Ectodermal cell (in vitro differentiated cells): ENCODE results near the gene POLA2.
A peak's percentile ranks its signal among the peaks of the same experiment; 100 is the strongest.

Experiments
- H3K27ac ChIP-seq: 2 replicates; pipeline ENCODE4 v1.7.0; 2013; ENCODE audit warnings: mild to moderate bottlenecking, low read depth, low read length; ENCODE audit not compliant: insufficient read depth, poor library complexity, severe bottlenecking
- H3K27me3 ChIP-seq: 2 replicates; pipeline ENCODE4 v1.7.0; 2013; ENCODE audit warnings: mild to moderate bottlenecking, low read length; ENCODE audit not compliant: insufficient read depth, control insufficient read depth, poor library complexity, severe bottlenecking
- H3K36me3 ChIP-seq: one replicate; pipeline ENCODE4 v1.7.0; 2013; ENCODE audit warnings: low read length; ENCODE audit not compliant: control insufficient read depth, insufficient read depth
- H3K4me1 ChIP-seq: one replicate; pipeline ENCODE4 v1.7.0; 2013; ENCODE audit warnings: low read length; ENCODE audit not compliant: control insufficient read depth, insufficient read depth
- H3K4me3 ChIP-seq: 2 replicates; pipeline ENCODE4 v1.7.0; 2013; ENCODE audit warnings: low read depth, low read length, control low read depth; ENCODE audit not compliant: insufficient read depth
- H3K9me3 ChIP-seq: 2 replicates; pipeline ENCODE4 v1.7.0; 2013; ENCODE audit warnings: mild to moderate bottlenecking, low read length, moderate library complexity; ENCODE audit not compliant: control insufficient read depth
- WGBS, 2 experiments: methylation state at CpG; one replicate each; pipeline ENCODE4 v1.1.7; 2013; ENCODE audit warnings: missing lambda C conversion rate in 2 of 2; 5-methylcytosine and 5-hydroxymethylcytosine counted together

POLA2 gene

GRCh38 chr11:65295571-65296341 is 34.0 kb downstream of the POLA2 start:
- no peak overlapping the region for H3K27ac ChIP-seq
- 92 to 93% methylated on average over 11 of the region's 11 CpGs for WGBS, 2 experiments
- no peaks in the 10 kb centered on the region for H3K27me3 ChIP-seq
- H3K9me3 ChIP-seq: no peaks in the 10 kb centered on the region
- H3K36me3 ChIP-seq: peaks cover 54% of the 10 kb centered on the region
- peaks cover 9% of the 10 kb centered on the region for H3K4me1 ChIP-seq
- H3K4me3 ChIP-seq: no peak overlapping the region

DNA sequence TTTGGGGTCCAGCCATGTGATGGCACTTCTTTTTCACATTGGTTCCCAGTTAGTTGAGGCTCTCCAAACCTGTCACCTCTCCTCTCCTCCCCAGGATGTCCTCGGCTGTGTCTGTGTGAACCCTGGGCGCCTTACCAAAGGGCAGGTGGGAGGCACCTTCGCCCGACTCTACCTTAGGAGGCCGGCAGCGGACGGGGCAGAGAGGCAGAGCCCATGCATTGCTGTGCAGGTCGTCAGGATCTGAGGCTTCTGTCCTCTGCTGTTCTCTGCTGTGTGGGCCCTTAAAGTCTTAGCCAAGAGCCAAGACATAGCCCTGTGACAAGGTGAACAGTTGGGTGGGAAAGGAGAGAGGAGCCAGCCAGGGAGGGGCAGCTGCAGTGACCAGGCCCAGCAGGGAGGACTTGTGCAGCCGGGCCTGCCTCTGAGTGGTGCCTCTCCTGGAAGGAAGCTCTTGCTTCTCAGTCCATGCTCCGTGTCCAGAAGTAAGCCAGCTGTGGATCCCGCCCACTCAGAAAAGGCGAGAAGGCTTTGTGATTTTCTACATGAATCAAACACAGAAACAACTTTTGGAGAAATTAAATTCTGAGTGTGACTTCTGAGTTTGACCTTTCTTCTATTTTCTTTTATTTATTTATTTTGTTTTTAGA is 35.4 kb downstream of the POLA2 start:
- Histone ChIP-seq H3K27ac (no peak overlapping the region), H3K9me3 (no peaks in the 10 kb centered on the region), H3K27me3 (no peaks in the 10 kb centered on the region), H3K4me1 (peaks cover 23% of the 10 kb centered on the region), H3K4me3 (no peak overlapping the region), H3K36me3 (peaks cover 44% of the 10 kb centered on the region)
- 91 to 94% methylated on average over 12 of the region's 12 CpGs for WGBS, 2 experiments

DNA sequence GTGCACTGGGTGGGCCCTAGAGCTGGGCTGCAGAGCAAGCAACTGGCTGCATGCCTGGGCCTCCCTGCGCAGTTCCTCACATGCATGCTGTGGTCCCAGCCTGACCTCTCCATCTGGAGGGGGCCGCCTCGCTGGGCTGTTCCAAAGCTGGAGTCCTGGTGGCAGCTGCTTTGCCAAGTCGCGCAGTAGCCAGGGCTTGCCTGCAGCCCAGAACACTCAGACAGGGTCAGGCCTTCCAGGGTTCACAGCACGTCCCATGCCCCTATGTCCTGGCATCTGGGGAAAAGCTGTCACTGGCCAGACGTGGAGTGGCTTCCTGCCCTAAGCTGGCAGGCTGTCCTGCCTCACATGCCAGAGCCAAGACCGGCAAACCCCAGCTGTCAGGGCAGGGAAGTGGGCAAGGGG is 36.4 kb downstream of the POLA2 start:
- Histone ChIP-seq H3K4me1 (peaks cover 27% of the 10 kb centered on the region), H3K27me3 (no peaks in the 10 kb centered on the region), H3K36me3 (peaks cover 44% of the 10 kb centered on the region), H3K27ac (peak overlapping the region; percentile 60), H3K9me3 (no peaks in the 10 kb centered on the region), H3K4me3 (no peak overlapping the region)
- 94 to 96% methylated on average over 8 of the region's 8 CpGs for WGBS, 2 experiments

- Histone ChIP-seq H3K27ac (peak overlapping the region; percentile 60), H3K9me3 (no peaks in the 10 kb centered on the region), H3K4me3 (no peak overlapping the region), H3K27me3 (no peaks in the 10 kb centered on the region), H3K4me1 (peaks cover 27% of the 10 kb centered on the region), H3K36me3 (peaks cover 44% of the 10 kb centered on the region)
- 82 to 87% methylated on average over 12 of the region's 12 CpGs for WGBS, 2 experiments
Observed at GRCh38 chr11:65298655-65299179, 37.0 kb downstream of the POLA2 start.

DNA sequence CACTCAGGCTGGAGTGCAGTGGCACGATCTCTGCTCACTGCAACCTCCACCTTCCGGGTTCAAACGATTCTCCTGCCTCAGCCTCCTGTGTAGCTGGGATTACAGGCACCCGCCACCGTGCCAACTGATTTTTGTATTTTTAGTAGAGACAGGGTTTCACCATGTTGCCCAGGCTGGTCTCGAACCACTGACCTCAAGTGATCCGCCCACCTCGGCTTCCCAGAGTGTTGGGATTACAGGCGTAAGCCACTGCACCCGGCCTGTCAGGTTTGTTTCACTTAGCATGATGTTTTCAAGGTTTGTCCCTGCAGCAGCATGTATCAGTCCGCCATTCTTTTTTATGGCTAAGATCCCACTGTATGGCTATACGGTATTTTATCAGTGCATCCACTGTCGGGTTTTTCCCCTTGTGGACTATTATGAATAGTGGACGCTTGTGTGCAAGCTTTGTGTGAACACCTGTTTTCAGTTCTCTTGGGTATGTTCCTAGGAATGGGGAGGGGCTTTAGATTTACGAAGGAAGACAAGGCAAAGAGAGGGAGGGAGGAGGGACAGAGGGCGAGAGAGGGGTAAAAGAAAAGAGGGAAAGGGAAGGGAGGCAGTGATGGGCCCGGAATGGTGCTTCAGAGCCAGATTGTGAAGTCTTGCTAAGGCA is 39.0 kb downstream of the POLA2 start:
- no peak overlapping the region for H3K27ac ChIP-seq
- peaks cover 25% of the 10 kb centered on the region for H3K36me3 ChIP-seq
- H3K4me1 ChIP-seq: peaks cover 27% of the 10 kb centered on the region

DNA sequence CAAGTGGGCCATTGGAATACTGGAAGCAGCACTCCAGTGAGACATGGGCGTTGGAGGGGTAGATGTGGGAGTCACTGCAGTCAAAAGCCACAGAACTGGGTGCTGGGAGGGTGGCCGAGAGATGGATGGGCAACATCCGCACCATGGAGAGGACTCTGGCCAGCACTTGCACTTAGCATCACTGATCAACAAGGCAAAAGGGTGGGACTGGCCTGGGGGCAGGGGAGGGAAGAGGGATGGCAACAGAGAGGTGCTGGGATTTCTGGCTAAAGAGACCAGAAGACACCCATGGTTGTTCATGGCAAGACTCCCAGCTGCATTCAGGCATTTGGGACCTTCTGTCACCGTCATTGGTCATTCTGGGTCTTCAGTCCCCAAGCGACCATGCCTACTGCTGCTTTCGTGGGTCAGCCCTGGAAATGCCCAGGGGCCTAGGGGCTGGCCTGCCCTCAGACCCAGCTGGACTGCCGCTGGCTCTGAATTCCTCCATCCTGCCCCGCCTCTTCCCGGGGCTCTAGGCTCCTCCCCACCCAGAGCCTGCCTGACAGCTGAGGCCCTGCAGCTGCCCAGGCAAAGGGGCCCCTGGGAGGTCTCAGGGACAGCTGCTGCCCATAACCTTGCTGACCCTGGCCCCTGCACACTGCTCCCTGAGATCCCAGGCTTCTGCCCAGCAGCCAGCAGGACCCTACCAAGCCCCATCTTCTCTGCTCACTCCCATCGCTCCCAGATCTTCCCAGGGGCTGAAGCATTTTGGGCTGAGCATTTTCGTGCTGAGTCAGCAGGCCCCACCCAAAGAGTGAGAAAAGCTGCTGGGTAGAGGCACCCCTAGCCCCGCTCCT is 39.9 kb downstream of the POLA2 start:
- Histone ChIP-seq H3K27ac (peak overlapping the region; percentile 52), H3K9me3 (no peaks in the 10 kb centered on the region), H3K4me1 (peaks cover 27% of the 10 kb centered on the region), H3K27me3 (no peaks in the 10 kb centered on the region), H3K4me3 (no peak overlapping the region), H3K36me3 (peaks cover 16% of the 10 kb centered on the region)
- WGBS, 2 experiments: 48 to 50% methylated on average over 12 of the region's 12 CpGs

More for the DNA sequence above, 39.0 kb downstream of the POLA2 start:
- WGBS, 2 experiments: 90 to 91% methylated on average over 17 of the region's 17 CpGs
- Histone ChIP-seq H3K4me3 (no peak overlapping the region), H3K9me3 (no peaks in the 10 kb centered on the region), H3K27me3 (no peaks in the 10 kb centered on the region)

DNA sequence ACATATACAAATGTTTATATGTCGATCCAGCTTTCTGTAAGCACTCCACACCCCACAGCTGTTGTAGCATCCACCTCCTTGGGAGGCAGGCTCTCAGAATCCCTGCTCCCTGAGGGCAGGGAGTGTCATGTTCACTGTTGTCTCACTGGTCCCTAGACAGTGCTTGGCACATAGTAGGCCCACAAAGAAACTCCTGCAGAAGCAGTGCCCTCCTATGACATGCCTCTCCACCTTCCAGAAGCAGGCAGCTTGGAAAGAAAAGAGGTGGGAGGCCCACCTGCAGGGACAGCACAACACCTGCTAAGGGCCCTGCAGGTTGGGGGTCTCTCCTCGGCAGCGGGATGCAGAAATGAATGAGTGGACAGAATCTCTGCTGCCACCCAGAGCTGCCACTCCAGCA is 41.8 kb downstream of the POLA2 start:
- H3K9me3 ChIP-seq: no peaks in the 10 kb centered on the region
- H3K4me1 ChIP-seq: peaks cover 23% of the 10 kb centered on the region
- H3K27ac ChIP-seq: no peak overlapping the region
- 92 to 97% methylated on average over 3 of the region's 3 CpGs for WGBS, 2 experiments
- no peak overlapping the region for H3K4me3 ChIP-seq
- peaks cover 2% of the 10 kb centered on the region for H3K36me3 ChIP-seq
- no peaks in the 10 kb centered on the region for H3K27me3 ChIP-seq

DNA sequence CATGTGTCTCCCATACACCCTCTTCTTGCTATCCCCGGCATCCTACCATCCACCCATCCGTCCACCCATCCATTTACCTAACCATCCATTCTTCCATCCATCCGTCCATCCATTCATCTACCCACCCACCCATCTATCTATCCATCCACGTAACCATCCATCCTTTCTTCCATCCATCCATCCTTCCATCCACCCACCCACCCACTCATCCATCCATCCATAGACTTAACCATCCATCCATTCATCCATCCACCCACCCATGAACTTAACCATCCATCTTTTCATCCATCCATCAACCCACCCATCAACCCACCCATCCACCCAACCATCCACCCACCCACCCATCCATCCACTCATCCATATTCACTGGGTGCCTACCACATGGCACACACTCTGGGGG is 42.3 kb downstream of the POLA2 start:
- no peaks in the 10 kb centered on the region for H3K9me3 ChIP-seq
- no peak overlapping the region for H3K4me3 ChIP-seq
- H3K4me1 ChIP-seq: peaks cover 18% of the 10 kb centered on the region
- 90 to 92% methylated on average over 4 of the region's 4 CpGs for whole genome bisulfite sequencing, 2 experiments
- H3K27me3 ChIP-seq: no peaks in the 10 kb centered on the region
- H3K36me3 ChIP-seq: no peaks in the 10 kb centered on the region
- no peak overlapping the region for H3K27ac ChIP-seq

DNA sequence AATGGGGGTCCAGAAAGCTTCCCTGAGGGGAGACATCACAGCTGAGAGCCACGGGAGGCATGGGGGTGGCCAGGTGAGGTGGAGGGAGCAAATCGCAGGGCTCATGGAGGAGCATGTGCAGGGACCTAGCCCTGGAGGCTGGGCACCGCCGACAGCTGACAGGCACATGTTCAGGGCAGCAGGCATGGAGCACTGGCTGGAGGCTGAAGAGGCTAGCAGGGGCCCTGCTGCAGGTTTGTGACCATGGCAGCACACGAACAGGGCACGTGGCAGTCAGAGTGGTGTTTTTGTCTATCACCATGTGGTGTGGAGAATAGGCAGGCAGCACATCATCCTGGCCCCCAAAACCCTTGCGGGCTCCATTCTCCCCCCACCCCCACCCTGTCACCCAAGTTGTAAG is 42.9 kb downstream of the POLA2 start:
- WGBS, 2 experiments: 89 to 93% methylated on average over 7 of the region's 7 CpGs
- Histone ChIP-seq H3K4me1 (peaks cover 18% of the 10 kb centered on the region), H3K36me3 (no peaks in the 10 kb centered on the region), H3K27ac (no peak overlapping the region), H3K4me3 (no peak overlapping the region), H3K27me3 (no peaks in the 10 kb centered on the region), H3K9me3 (no peaks in the 10 kb centered on the region)
